Fibroblast of peridontal ligament (primary cell): Measurements from ENCODE around the gene GRAPL.
"Not testable (repeated sequence)": the region's sequence is repeated elsewhere in the genome, so short reads cannot be mapped to it uniquely, and the experiment has no call there.

Experiments used
- DNase-seq: peaks from one replicate; pipeline ENCODE4 v3.0.0-alpha.2; 2010; ENCODE audit errors: extremely low read depth

Gene GRAPL

GRCh38 chr17:19136605-19137004, 9.2 kb downstream of the GRAPL start:
- not testable (repeated sequence) for DNase-seq

- DNase-seq: not testable (repeated sequence)
Observed at GRCh38 chr17:19137959-19138358, 10.6 kb downstream of the GRAPL start.

GRCh38 chr17:19141366-19142155, 14.2 kb downstream of the GRAPL start:
- DNase-seq: not testable (repeated sequence)

GRCh38 chr17:19142419-19142818, 15.0 kb downstream of the GRAPL start:
- not testable (repeated sequence) for DNase-seq

- DNase-seq: not testable (repeated sequence)
Observed at GRCh38 chr17:19143097-19143777, 15.8 kb downstream of the GRAPL start.

- DNase-seq: not testable (repeated sequence)
Observed at GRCh38 chr17:19144373-19144772, 17.0 kb downstream of the GRAPL start.

- DNase-seq: not testable (repeated sequence)
Observed at GRCh38 chr17:19145471-19145870, 18.1 kb downstream of the GRAPL start.

- not testable (repeated sequence) for DNase-seq
Observed at GRCh38 chr17:19150678-19151615, 23.6 kb downstream of the GRAPL start.

GRCh38 chr17:19157628-19158027, 30.2 kb downstream of the GRAPL start:
- not testable (repeated sequence) for DNase-seq

- not testable (repeated sequence) for DNase-seq
Observed at GRCh38 chr17:19158478-19158877, 31.1 kb downstream of the GRAPL start.

GRCh38 chr17:19158938-19159337, 31.5 kb downstream of the GRAPL start:
- DNase-seq: not testable (repeated sequence)

- not testable (repeated sequence) for DNase-seq
Observed at GRCh38 chr17:19161308-19162107, 34.1 kb downstream of the GRAPL start.

GRCh38 chr17:19162384-19163216, 35.2 kb downstream of the GRAPL start:
- DNase-seq: not testable (repeated sequence)

- DNase-seq: not testable (repeated sequence)
Observed at GRCh38 chr17:19174422-19174821, 47.0 kb downstream of the GRAPL start.

GRCh38 chr17:19175410-19175809, 48.0 kb downstream of the GRAPL start:
- not testable (repeated sequence) for DNase-seq

GRCh38 chr17:19181040-19181875, 53.9 kb downstream of the GRAPL start:
- DNase-seq: not testable (repeated sequence)

- DNase-seq: not testable (repeated sequence)
Observed at GRCh38 chr17:19187883-19188869, 60.8 kb downstream of the GRAPL start.
